Embryonic facial prominence (tissue), 1 donor: ENCODE results near the gene MRPS21.
"Not testable (repeated sequence)": the region's sequence is repeated elsewhere in the genome, so short reads cannot be mapped to it uniquely, and the experiment has no call there.

ENCODE experiments used
- DNase-seq: peaks from one replicate; pipeline ENCODE4 v3.0.0-alpha.2; 2016; ENCODE audit errors: extremely low spot score

Gene MRPS21

DNA sequence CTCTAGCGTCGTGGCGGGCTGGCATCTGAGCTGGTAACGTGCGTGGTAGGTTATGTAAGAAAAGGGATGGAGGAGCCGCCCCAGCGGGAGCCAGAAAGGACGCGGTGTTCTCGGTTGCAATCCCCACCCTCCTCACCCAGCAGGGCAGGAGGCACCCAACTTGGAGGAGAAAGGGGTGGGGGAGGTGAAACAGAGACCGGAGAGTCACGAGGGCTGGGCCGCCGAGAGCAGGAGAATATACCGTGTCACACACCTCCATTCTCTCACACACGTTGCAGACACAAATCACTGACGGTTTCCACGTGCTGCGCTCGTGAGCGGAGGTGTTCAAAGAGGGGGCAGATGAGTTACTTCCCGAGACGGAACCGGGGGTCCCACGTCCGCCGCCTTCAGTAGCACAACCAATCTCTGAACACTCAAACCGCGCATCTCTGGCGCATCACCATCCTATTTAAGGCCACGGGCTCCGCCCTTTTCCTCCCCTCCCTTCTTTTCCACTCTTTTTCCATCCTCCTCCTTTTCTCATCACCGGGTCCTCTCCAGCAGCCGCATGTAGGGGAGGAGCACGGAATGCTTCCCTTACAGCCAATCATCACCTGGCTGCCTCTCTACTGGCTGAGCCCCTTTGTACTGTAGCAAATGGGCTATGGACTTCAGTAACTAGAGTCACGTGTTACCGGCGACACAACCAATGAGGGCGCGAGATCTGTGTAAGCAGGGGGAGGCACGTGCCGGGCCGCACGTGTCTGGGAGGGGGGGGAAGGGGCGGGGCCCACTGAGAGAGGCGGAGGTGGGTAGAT is 11.7 kb upstream of the MRPS21 start, which contains the start of gene CIART:
Gene CIART (plus strand): TSS at position 797 of the 800 bp plus-strand sequence. CDS start 714 bp downstream, outside the sequence.
- DNase-seq = peak; percentile 99

DNA sequence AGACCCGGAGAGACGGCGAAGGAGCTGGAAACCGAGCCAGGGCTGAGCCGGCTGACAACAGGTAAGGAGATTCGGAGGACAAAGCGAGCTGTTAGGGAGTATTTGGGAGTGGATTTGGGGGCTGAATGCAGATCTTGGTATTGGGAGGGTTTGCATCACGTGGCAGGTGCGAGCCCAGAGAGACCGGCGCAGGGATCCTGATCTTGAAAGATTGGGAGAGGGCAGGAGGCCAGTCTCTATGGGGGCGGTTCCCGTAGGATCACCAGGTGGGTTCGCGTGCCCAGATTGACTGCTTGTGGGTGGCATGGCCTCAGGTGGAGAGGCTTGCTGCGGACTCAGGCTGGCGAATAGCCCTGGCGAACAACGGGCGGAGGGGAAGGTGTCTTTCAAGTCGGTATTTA is 11.1 kb upstream of the MRPS21 start:
- no peak for DNase-seq

DNA sequence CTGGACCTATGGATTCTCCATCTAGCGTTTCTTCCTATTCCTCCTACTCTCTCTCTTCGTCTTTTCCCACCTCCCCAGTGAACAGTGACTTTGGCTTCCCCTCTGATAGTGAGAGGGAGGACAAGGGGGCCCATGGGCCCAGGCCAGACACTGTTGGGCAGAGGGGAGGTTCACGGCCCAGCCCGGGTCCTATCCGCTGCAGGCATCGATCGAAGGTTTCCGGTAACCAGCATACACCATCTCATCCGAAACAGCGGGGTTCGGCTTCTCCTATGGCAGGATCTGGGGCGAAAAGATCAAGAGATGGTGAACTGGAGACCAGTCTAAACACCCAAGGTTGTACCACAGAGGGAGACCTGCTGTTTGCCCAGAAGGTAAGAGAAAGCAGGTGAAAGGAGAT is 10.4 kb upstream of the MRPS21 start:
- DNase-seq = no peak

DNA sequence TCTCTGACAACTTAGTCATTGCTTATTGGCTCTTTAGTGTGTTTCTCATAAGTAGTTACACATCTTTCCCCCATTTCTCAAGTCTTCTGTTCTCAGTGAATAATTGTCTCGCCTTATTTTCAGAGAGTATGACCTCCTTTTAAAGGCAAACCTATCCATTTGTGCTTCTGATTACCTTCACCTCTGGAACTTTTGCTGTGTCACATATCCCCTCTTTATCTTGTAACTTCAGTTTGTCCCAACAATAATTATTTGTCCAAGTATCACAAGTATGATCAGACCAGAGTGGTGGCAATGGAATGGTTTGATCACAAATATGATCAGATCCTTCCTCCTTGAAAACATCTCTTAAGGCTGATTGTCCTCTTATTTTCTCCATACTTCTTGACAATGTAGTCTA is 5.3 kb upstream of the MRPS21 start:
- DNase-seq = no peak

DNA sequence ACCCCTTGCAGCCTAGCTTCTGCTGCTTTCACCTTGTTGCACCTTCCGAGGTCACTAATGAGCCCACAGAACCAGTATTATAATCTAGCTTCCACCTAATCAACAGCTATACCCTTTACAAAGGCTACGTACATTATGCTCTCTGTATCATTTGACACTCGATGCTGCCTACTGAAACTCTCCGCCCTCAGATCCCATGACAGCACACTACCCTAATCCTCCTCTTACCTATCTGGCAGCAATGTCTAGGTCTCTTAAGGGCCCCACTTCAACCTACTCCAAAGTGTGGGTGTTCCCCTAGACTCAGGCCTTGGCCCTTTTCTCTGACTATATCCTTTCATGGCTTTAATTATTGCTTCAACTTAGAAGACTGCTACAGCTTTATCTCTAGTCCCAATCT is 4.8 kb upstream of the MRPS21 start:
- DNase-seq = no peak

DNA sequence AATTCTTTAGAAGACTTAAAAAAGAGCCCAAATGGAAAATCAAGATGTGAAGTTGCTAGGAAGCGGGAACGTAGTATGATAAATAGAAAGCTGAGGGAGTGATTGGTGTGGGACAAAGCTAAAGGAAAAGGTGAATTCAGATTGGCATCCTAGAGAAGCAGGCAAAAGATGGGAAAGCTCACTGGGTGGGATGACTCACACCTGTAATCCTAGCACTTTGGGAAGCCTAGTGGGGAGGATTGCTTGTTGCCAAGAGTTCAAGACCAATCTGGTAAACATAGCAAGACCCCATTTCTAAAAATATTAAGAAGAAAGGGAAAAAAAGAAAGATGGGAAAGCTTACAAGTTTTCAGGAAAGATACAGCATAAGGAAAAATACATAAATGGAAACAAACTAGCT is 1.8 kb downstream of the MRPS21 start:
- DNase-seq = no peak

DNA sequence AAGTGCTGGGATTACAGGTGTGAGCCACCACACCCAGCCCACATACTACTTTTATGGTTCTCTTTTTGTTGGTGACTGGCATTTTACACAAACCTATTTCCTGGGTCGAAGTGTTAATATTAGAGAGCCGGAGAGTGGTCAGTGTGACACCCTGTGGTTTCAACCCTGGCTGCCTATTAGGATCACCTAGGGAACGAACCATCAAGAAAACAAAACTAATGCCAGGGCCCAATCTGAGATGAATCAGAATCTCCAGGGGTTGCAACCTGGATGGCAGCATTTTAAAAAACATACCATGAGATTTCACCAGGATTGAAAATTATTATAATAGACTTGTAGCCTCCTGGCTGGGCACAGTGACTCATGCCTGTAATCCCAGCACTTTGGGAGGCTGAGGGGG is 6.1 kb downstream of the MRPS21 start:
- DNase-seq = no peak

DNA sequence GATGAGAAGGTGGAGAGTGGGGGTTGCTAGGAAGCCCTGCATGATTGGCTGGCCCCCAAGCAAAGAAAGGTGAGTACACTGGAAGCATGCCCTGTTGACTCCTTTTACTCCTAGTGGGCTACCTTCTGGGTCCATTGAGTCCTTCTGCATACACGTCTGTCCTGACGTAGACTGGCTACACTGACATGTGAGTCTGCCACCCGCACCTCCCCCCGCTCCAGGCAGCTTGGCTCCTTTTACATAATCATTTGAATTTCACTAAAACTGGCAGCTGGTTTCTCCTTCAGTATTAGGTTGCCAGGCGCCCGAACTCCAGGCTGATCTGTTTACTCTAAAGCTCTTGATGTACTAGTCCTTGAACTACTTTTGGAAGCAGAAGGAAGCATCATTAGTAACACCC is 8.7 kb downstream of the MRPS21 start:
- no peak for DNase-seq

DNA sequence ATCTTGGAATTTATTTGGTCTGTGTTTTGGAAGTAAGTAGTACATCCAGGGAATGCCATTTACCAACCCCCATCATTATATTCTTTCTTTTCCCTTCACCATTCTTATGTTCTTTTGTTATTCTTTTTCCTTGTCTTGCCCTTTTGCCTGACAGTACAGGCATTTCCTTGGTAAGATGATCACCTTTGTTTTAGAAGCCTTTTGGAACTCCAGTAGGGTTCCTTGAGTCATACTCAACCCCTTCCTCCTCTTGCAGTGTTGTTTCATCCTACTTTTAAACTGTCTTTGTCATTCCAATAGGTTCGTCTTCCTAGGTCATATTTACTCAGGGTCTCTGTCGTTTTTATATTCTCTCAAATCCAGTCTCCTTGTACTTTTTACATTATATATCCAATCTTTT is 9.2 kb downstream of the MRPS21 start:
- no peak for DNase-seq

DNA sequence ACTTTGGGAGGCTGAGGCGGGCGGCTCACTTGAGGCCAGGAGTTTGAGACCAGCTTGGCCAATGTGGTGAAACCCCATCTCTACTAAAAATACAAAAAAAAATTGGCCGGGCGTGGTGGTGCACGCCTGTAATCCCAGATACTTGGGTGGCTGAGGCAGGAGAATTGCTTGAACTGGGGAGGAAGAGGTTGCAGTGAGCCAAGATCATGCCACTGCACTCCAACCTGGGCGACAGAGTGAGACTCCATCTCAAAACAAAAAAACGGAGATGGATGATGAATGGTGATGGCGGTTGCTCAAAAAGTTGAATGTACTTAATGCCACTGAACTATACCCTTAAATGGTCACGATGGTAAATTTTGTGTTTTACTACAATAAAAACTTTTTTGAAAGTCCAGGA is 14.9 kb downstream of the MRPS21 start:
- not testable (repeated sequence) for DNase-seq

DNA sequence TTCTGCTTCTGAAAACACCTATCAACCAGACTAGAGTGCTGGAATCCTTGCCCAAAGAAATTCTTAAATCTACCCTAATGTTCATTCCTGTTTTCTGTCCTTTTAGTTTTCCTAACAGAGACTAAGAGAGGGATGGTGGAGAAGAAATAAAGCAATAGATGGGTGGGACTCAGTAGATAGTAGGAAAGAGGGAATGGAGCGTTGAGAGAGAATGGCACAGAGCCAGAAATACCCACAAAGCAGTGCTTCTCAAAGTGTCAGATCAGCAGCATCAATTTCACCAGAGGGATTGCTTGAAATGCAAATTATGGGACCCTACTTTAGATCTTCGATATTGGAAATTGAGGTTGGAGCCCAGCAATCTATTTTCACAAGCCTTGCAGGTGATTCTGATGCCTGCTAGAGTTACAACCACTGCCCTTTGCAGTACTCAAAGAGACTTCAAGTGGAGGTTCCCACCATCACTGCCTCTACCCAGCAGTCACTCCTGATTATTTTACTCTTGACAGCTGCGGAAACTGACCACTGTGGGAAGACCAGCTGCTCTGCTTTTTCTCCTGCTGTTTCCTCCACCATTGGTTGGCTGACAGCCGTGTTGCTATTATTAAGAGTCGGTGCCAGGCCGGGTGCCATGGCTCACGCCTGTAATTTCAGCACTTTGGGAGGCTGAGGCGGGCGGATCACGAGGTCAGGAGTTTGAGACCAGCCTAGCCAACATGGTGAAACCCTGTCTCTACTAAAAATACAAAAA is 16.3 kb downstream of the MRPS21 start:
- DNase-seq = no peak

DNA sequence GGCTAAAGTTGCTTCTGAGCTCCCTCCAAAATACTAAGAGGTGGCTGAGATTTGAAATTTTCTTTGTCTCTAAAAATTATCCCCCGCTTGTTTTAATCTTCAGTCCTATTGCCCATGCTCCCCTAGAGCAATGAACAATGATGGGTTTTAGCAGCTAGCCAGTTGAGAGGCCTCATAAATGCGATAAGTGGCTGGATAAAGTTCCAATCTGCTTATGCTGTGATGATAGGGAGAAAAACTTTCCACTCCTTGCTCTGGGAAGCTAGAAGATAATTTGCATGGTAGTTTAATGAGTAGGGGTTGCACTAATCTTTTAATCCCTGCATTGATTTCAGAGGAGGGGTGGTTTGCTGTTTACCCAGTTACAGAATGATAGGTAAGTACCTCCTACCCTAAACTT is 18.1 kb downstream of the MRPS21 start:
- DNase-seq = no peak

DNA sequence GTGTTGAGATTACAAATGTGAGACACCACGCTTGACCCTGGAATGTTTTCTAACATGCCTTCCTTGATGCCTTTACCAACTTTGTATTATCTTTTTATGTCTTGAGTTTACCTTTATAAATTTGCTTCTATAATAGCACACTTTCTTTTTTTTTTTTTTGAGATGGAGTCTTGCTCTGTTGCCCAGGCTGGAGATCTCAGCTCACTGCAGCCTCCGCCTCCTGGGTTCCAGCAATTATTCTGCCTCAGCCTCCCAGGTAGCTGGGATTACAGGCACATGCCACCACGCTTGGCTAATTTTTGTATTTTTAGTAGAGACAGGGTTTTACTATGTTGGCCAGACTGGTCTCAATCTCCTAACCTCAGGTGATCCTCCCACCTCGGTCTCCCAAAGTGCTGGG is 21.0 kb downstream of the MRPS21 start:
- DNase-seq = not testable (repeated sequence)

DNA sequence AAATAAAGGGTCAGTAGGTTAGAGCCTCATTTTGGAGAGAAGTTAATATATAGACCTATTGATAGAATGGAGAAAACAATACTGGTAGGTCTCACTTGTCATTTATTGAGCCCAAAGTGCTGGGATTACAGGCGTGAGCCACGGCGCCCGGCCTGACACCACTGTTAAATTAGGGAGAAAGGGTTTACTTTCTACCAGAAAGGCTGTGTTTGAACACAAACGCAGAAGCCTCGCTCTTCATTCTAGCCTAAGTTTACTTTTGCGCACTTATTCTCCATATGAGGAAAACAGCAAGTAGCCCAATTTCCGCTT is 27.0 kb downstream of the MRPS21 start:
- no peak for DNase-seq

DNA sequence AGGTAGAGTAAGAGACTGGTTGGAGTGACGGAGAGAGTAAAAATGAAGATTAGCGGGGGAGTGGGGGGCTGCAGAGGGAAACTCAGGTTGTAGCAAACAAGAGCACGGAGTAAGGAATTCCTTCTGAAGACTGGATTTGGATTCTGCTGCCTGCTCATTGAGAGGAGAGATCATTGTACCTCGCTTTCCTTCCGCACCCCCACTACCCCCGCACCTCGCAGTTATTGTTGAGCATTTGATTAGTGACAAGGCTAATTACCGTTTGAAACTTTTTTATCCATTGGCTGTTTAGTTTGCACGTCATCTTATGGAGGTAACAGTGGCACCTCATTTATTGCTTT is 28.1 kb downstream of the MRPS21 start:
- DNase-seq = no peak

DNA sequence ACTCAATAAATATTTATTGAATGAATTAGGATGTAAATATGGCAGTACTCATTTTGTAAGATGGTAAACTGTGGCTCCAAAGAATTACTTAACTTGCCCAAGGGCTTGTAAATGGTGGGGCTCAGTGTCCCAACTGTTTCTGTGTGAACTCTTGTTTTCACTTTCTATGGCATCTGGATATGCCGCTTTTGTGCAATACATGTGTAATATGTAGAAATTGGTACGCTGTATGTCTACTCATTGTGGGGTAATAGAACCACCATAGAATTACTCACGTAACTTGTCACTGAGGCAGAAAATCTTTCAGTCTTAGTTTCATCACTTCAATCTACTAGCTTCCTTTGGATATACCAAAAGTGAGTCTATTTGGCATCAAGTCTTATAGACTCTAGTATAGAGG is 28.6 kb downstream of the MRPS21 start:
- DNase-seq = no peak

DNA sequence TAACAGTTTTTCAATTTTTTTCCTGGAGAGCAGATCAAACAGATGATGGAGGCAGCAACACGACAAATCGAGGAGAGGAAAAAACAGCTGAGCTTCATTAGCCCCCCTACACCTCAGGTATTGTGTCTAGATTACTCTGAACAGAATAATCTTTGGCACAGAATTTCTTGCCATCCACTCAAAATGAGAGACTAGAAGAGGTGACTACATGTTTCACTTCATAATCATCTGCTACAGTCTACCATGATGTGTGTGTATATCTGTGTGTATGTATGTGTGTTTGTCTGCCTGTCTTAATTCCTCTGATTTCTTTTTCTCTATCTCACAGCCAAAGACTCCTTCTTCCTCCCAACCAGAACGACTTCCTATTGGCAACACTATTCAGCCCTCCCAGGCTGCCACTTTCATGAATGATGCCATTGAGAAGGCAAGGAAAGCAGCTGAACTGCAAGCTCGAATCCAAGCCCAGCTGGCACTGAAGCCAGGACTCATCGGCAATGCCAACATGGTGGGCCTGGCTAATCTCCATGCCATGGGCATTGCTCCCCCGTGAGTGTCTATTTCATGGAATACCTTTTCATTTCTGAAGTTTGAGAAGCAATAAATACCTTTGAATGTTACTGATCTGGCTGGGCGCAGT is 39.1 kb downstream of the MRPS21 start:
- no peak for DNase-seq

DNA sequence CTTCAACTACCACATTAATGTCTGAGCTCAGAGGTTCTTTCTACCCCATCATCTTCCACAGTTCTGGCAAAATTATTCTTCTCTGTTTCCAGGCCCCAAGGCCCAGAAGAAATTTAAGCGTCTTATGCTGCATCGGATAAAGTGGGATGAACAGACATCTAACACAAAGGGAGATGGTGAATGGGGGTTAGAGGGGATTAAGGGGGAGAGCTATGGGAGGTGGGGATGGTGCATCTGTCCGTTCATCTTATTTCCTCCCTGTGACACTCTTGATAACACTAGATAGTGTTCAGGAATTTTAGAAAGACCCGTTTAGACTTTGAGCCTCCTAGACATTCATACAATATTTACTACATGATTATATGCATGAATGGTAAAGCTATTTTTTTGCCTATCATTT is 52.7 kb downstream of the MRPS21 start:
- no peak for DNase-seq

DNA sequence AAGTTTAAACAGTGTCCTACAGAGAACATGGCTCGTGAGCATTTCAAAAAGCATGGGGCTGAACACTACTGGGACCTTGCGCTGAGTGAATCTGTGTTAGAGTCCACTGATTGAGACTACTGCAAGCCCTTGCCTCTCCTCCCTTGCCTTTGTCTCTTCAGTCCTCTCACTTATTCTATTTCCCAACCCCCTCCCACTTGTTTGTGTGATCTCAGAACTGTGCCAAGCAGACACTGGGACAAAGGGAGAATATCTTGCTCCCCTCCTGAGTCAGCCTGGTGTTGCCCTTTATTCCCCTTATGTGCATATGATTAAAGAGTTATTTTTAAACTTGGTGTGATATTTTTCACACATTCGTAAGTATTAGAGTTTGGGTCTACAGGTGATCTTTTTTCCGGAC is 59.2 kb downstream of the MRPS21 start:
- no peak for DNase-seq
